GM12873 (cell line): Measurements from ENCODE around the gene EXO1.

Experiments
- TF ChIP-seq, protein P1 (sequence below): IDR thresholded peaks from 2 replicates; pipeline ENCODE4 v1.5.1; 2012; ENCODE audit warnings: low read depth, mild to moderate bottlenecking, moderate library complexity, low read length, control low read depth; ENCODE audit not compliant: insufficient read depth; ENCODE audit errors: missing control alignments

Gene EXO1

DNA sequence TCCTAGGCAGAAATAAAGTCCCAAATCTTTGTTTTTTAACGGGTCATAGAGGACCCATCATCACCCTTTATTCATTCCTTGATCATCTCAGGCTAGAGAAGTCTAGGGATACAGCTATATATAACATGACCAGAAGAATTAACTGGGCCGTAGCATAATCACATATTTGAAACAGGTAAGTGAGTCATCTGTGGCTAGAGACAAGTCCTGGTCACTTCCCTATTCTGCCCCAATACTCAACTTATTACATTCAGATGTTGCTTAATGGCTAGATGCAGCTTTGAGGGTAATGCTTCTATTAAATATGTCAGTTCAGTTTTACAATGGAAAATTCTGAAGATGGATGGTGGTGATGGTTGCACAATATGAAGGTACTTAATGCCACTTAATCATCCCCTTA, 47.0 kb downstream of the EXO1 start:
- TF ChIP-seq, protein P1, sequence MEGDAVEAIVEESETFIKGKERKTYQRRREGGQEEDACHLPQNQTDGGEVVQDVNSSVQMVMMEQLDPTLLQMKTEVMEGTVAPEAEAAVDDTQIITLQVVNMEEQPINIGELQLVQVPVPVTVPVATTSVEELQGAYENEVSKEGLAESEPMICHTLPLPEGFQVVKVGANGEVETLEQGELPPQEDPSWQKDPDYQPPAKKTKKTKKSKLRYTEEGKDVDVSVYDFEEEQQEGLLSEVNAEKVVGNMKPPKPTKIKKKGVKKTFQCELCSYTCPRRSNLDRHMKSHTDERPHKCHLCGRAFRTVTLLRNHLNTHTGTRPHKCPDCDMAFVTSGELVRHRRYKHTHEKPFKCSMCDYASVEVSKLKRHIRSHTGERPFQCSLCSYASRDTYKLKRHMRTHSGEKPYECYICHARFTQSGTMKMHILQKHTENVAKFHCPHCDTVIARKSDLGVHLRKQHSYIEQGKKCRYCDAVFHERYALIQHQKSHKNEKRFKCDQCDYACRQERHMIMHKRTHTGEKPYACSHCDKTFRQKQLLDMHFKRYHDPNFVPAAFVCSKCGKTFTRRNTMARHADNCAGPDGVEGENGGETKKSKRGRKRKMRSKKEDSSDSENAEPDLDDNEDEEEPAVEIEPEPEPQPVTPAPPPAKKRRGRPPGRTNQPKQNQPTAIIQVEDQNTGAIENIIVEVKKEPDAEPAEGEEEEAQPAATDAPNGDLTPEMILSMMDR, result no peak

DNA sequence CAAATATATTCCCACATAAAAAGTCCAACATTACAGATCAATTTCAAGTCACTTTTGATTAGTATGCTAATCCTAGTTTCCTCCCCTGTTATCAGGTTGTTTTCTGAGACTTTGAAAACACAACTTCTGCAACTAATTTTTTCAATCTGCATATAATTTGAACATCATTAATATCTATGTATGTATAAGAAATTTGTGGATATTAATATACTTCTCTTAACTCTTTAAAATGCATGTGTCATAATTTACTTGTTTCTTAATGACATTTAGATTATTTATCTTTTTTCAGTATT, 48.6 kb downstream of the EXO1 start:
- TF ChIP-seq, protein P1, result no peak

GRCh38 chr1:241899210-241899609, 51.2 kb downstream of the EXO1 start:
- TF ChIP-seq, protein P1, result no peak

GRCh38 chr1:241900381-241900780, 52.4 kb downstream of the EXO1 start:
- TF ChIP-seq, protein P1, result no peak

- TF ChIP-seq, protein P1, result no peak
These were observed 54.5 kb downstream of the EXO1 start for GRCh38 chr1:241902391-241903065.

DNA sequence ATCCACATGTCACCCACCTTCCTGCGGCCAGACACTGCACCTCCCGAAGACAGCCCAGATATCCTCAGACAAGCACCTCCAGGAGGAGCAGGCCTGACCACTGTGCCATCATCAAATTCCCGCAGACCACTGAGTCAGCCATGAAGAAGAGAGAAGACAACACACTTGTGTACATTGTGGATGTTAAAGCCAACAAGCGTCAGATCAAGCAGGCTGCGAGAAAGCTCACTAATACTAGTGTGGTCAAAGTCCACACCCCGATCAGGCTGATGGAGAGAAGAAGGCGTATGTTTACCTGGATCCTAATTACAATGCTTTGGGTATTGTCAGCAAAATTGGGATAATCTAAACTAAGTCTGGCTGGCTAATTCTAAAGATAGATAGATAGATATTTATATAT, 68.2 kb downstream of the EXO1 start:
- TF ChIP-seq, protein P1, result no peak

- TF ChIP-seq, protein P1, result no peak
These were observed 69.5 kb downstream of the EXO1 start for GRCh38 chr1:241917487-241917886.
